NCI-H2196 (cell line): ENCODE measurements around the gene GSK3A.
"Not testable (repeated sequence)": the region's sequence is repeated elsewhere in the genome, so short reads cannot be mapped to it uniquely, and the experiment has no call there.

ENCODE experiments used
- DNase-seq: peaks from one replicate; lab custom pipeline; 2025; ENCODE audit not compliant: unreplicated experiment; lab: John Stamatoyannopoulos, UW

GSK3A gene

GRCh38 chr19:42268704-42269477, 26.5 kb upstream of the GSK3A start, which contains the start of gene CIC:
CIC (plus strand) TSS chr19:42269252; CDS start chr19:42271784, 2,532 bp downstream.
- peak; percentile 100 for DNase-seq

GRCh38 chr19:42268142-42268703, 25.8 kb upstream of the GSK3A start:
- DNase-seq: peak; percentile 99

- no peak for DNase-seq
Measured at GRCh38 chr19:42267644-42268141, 25.3 kb upstream of the GSK3A start.

GRCh38 chr19:42266928-42267603, 24.7 kb upstream of the GSK3A start:
- not testable (repeated sequence) for DNase-seq

GRCh38 chr19:42266105-42266504, 23.7 kb upstream of the GSK3A start:
- DNase-seq: not testable (repeated sequence)

- no peak for DNase-seq
Measured at GRCh38 chr19:42261763-42262162, 19.4 kb upstream of the GSK3A start.

- not testable (repeated sequence) for DNase-seq
Measured at GRCh38 chr19:42257842-42258241, 15.4 kb upstream of the GSK3A start.

- no peak for DNase-seq
Measured at GRCh38 chr19:42255766-42256745, 13.7 kb upstream of the GSK3A start.

- DNase-seq: peak; percentile 87
Measured at GRCh38 chr19:42254850-42255765, 12.7 kb upstream of the GSK3A start, which contains the start of gene ERF. ERF (minus strand) TSS chr19:42255128; CDS start chr19:42254999, 129 bp downstream.

GRCh38 chr19:42254089-42254849, 11.9 kb upstream of the GSK3A start:
- DNase-seq: peak; percentile 55

- DNase-seq: peak; percentile 35
Measured at GRCh38 chr19:42253245-42254088, 11.1 kb upstream of the GSK3A start.

- no peak for DNase-seq
Measured at GRCh38 chr19:42252365-42253244, 10.2 kb upstream of the GSK3A start.

GRCh38 chr19:42251572-42252358, 9.4 kb upstream of the GSK3A start:
- no peak for DNase-seq

GRCh38 chr19:42250666-42251531, 8.5 kb upstream of the GSK3A start:
- DNase-seq: no peak

- DNase-seq: no peak
Measured at GRCh38 chr19:42250183-42250665, 7.8 kb upstream of the GSK3A start.
